ENCODE data around the gene MGAT4A. TPM values are rescaled to one million over a fixed set of nuclear protein-coding genes. Genes with fewer than 3 reads are reported as not detected.

Gene MGAT4A
- total RNA-seq, 6 experiments from 2014 or later = 0.14 TPM; not detected in 5

DNA sequence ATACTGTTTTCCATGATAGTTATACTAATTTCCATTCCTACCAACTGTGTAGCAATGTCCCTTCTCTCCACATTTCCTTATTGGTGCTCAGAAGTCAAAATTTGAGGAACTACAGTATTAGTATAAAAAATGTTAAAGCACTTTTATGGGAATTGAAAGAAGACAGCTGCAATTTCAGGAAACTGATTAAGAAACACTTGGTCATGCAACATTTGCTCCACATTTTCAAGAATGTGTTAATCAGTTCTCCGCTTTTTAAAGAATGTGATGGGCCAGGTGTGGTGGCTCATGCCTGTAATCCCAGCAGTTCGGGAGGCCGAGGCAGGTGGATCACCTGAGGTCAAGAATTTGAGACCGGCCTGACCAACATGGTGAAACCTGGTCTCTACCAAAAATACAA, 33.6 kb upstream of the MGAT4A start:
- DNase-seq = no peak
- Mint-ChIP-seq H3K4me1 (ENCODE audit: low read depth) (peaks cover 9% of the 10 kb centered on the region; the same call in 1 of the 2 replicates), H3K36me3 (ENCODE audit: low read depth) (no peaks in the 10 kb centered on the region), H3K9me3 (no peaks in the 10 kb centered on the region), H3K27me3 (ENCODE audit: insufficient read depth) (peaks cover 40% of the 10 kb centered on the region), H3K27ac (no peak overlapping the region), H3K4me3 (no peak overlapping the region)
- no peak for TF ChIP-seq CTCF (IDR thresholded peaks at IDR 0.05)

DNA sequence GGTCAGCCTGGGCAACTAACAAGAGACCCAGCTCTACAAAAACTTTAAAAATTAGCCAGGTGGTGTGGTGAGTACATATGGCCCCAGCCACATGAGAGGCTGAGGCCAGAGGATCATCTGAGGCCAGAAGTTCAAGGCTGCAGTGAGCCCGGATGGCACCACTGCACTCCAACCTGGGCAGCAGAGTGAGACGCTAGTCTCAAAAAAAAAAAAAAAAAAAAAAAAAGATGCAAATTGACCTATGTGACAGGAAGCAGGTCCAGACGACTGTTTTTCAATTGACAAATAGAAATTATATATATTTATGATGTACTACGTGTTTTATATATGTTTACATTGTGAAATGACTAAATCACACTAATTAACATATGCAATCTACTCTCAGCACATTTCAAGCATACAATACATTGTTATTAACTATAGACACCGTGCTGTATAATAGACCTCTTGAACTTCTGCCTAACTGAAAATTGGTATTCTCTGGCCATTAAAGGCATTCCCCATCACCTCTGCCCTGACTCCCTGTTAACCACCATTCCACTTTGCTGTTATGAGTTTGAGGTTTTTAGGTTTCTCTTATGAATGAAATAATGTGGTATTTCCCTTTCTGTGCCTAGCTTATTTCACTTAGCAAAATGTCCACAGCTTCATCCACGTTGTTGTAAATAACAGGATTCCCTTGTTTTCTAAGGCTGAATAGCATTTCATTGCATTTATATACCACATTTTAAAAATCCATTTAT, 32.4 kb upstream of the MGAT4A start:
- Mint-ChIP-seq H3K9me3 (no peaks in the 10 kb centered on the region), H3K36me3 (ENCODE audit: low read depth) (no peaks in the 10 kb centered on the region), H3K27me3 (ENCODE audit: insufficient read depth) (peaks cover 34% of the 10 kb centered on the region; the same call in 1 of the 2 replicates), H3K4me3 (no peak overlapping the region), H3K27ac (no peak overlapping the region), H3K4me1 (ENCODE audit: low read depth) (peaks cover 3% of the 10 kb centered on the region)
- no peak for TF ChIP-seq CTCF (IDR thresholded peaks at IDR 0.05)
- no peak for DNase-seq

DNA sequence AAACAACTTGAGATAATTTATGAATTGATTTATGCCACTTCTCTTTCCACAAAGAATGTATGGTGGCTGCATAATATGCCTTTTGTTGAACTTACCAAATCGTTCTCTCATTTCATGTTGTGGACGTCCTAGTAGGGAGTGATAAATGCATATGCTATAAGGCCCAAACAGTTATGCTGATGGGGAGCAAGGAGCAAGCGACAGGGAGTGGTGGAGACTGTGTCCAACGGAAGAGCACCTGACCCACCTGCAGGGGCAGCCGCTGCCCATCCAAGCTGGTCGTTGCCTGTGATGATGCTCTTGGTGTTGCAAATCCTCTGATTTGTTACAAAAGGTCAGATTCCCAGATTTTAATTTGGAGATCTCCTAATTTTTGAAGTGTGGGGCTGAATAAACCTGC, 31.0 kb upstream of the MGAT4A start:
- DNase-seq = no peak
- Mint-ChIP-seq H3K27ac (no peak overlapping the region), H3K4me1 (ENCODE audit: low read depth) (peaks cover 16% of the 10 kb centered on the region), H3K27me3 (ENCODE audit: insufficient read depth) (peaks cover 28% of the 10 kb centered on the region), H3K4me3 (no peak overlapping the region), H3K36me3 (ENCODE audit: low read depth) (no peaks in the 10 kb centered on the region), H3K9me3 (no peaks in the 10 kb centered on the region)
- no peak for TF ChIP-seq CTCF (IDR thresholded peaks at IDR 0.05)

- no peak for DNase-seq
- no peak overlapping the region for H3K27ac Mint-ChIP-seq
- H3K4me3 Mint-ChIP-seq = no peak overlapping the region
- peaks cover 23% of the 10 kb centered on the region for H3K27me3 Mint-ChIP-seq (ENCODE audit: insufficient read depth)
- peaks cover 16% of the 10 kb centered on the region for H3K4me1 Mint-ChIP-seq (ENCODE audit: low read depth)
- no peak for TF ChIP-seq CTCF (IDR thresholded peaks at IDR 0.05)
- no peaks in the 10 kb centered on the region for H3K9me3 Mint-ChIP-seq
- no peaks in the 10 kb centered on the region for H3K36me3 Mint-ChIP-seq (ENCODE audit: low read depth)
These were observed 30.4 kb upstream of the MGAT4A start for GRCh38 chr2:98761267-98761781.

- no peak overlapping the region for H3K4me3 Mint-ChIP-seq
- DNase-seq = no peak
- H3K36me3 Mint-ChIP-seq (ENCODE audit: low read depth) = no peaks in the 10 kb centered on the region
- H3K27ac Mint-ChIP-seq = no peak overlapping the region
- peaks cover 16% of the 10 kb centered on the region for H3K27me3 Mint-ChIP-seq (ENCODE audit: insufficient read depth)
- peaks cover 16% of the 10 kb centered on the region for H3K4me1 Mint-ChIP-seq (ENCODE audit: low read depth)
- H3K9me3 Mint-ChIP-seq = no peaks in the 10 kb centered on the region
- no peak for TF ChIP-seq CTCF (IDR thresholded peaks at IDR 0.05)
These were observed 29.1 kb upstream of the MGAT4A start for GRCh38 chr2:98759827-98760625.

Measured in HFFc6 (cell line).